HG03039 (cell line): ENCODE data around the gene MED16.

ENCODE experiments used
- ATAC-seq: cut with Tn5 transposase; IDR thresholded peaks from one replicate; pipeline ENCODE4 v1.9.1; 2021; ENCODE audit warnings: mild to moderate bottlenecking, moderate library complexity; ENCODE audit not compliant: unreplicated experiment

The MED16 gene

DNA sequence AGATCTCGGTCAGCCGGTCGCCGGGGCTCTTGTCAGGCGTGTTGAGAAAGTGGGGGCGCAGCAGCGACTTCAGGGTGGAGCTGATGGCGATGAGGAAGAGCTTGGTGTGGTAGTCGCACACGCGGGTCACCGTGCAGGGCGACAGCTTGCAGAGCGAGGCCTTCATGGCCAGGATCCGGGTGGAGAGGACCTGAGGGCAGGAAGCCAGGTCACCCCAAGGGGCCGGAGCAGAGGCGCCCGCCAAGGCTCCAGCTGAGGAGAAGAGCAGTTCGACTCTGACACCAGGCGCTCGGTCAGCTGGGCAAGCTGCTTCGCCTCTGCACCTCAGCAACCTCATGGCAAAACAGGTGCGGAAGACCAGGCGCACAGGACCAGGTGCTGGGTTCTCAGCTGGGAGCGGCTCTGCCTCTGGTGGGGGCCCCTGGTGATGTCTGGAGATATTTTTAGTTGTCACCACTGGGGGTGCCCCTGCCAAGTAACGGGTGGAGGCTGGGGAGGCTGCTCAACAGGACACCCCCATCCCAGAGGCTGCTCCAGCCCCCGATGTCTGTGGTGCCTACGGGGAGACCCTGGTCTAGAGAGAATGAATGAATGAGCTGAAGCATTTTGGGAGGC is 17.6 kb downstream of the MED16 start:
- ATAC-seq: no peak

DNA sequence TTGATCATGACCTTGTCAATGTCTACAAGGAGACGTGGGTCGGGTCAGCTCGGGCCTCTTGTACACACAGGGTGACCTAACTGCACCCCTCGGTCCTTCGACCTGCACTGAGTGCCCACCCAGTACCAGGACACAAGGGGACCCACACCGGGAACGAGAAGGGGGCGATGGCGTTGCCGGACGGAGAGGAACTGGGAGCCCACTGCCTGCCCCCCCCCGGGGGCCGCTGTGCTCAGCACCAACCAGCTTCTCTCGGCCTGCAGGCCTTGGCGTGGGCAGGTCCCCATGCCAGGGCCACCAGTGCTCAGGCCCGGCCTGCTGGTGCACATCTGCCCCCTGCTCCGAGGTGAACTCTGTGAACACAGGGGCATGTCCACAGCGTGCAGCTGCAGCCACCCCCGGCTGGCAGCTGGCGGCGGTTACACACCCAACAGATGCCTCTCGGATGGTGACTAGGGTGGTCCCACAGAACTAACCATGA is 19.4 kb downstream of the MED16 start:
- no peak for ATAC-seq

DNA sequence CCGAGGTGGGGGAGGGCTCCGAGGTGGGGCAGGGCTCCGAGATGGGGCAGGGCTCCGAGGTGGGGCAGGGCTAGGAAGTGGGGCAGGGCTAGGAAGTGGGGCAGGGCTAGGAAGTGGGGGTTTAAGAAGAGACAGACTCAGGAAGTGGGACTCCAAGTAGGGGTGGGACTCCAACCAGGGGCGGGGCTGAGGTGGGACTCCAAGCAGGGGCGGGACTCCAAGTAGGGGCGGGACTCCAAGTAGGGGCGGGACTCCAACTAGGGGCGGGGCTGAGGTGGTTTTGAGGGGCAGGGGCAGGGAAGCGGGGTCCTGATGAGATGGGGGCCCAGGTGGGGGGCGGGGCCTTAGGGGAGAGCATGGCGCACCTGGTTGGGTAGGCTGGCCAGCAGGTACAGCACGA is 19.9 kb downstream of the MED16 start:
- ATAC-seq: no peak

DNA sequence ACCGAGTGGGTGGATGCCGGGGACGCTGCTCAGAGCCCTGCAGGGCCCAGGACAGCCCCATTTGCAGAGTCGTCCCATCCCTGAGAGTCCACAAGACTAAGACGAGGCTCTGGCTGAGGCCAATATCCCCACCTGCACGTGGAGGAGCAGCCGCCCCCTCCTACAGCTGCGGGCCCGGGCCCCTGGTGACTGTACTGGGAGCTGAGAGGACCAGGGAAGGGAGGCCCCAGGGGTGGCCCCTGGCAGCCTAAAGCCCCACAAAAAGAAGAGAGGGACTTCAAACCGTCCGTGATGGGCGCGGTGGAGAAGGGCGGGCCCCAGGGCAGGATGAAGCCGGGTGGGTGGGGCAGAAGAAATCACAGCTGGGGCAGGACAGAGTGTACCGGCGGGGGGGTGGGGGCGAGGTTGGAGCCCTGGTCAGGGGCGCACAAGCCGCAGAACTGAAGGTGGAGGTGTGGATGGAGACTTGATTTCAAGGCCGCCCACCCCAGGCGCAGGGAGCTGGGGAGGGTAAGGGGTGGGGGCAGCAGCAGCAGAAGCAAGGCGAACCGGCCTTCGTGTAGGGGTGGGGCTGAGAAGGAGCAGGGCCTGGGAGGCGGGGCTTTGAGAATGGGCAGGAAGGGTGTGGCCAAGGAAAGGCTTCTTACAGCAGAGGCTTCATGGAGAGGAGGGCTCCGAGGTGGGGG is 20.6 kb downstream of the MED16 start:
- ATAC-seq: no peak

DNA sequence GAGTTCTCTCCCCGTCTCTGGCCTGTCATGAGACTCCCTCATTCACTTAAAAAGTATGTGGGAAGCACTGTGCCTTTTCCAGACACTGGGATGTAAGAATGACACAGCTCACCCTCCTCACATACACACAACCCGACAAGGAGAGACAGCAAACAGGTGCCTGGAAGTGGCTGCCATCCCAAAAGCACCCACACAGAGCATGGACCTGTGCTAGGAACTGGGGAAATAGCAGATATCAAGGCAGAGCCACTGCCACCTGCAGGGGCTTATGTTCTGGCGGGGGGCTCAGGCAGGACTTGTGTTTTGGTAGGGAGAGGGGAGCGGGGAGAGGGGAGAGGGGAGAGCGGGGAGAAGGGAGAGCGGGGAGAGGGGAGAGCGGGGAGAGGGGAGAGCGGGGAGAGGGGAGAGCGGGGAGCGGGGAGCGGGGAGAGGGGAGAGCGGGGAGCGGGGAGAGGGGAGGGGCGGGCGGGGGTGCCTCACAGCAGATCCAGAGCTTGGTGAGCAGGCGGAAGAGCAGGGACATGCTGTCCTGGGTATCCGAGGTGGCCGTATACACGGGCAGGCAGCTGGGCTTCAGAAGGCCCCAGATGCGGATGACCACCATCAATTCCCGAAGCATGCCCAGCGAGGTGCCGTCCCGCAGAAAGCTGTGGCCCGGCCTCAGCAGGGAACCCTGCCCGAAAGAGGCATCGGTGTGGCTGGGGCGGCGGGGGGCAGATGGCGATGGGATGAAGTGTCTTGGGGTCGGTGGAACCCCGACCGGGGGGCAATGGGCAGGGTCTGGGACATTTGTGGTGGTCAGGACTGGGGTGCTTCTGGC is 21.3 kb downstream of the MED16 start:
- no peak for ATAC-seq

DNA sequence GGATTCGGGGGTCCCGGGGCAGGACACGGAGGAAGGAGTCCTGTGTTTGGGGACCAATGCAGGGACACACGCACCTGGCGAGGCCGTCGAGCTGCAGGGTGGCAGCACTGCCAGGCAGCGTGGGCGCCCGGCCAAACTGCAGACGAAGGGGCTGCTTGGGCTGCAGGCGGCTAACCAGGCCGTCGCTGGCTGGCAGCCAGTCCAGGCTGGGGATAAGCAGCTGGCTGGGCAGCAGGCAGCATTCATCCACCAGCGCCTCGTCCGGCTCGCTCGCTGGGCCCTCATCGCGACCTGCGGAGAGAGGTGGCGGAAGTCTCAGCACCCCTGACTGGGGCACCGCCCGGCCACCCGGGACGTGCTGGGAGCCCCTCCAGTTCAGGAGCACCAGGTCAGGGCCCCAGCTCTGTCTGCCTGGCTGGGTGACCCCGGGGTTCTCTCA is 22.0 kb downstream of the MED16 start:
- no peak for ATAC-seq

DNA sequence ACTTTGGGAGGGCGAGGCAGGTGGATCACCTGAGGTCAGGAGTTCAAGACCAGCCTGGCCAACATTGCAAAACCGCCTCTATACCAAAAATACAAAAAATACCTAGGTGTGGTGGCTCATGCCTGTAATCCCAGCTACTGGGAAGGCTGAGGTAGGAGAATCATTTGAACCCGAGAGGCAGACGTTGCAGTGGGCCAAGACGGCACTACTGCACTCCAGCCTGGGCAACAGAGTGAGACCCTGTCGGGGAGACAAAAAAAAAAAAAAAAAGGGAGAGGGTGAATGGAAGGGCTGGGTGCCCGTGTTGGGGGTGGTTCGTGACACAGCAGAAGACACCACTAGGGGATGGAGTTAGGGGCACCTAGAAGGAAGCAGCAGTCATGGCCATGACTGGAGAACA is 22.7 kb downstream of the MED16 start:
- ATAC-seq: no peak

DNA sequence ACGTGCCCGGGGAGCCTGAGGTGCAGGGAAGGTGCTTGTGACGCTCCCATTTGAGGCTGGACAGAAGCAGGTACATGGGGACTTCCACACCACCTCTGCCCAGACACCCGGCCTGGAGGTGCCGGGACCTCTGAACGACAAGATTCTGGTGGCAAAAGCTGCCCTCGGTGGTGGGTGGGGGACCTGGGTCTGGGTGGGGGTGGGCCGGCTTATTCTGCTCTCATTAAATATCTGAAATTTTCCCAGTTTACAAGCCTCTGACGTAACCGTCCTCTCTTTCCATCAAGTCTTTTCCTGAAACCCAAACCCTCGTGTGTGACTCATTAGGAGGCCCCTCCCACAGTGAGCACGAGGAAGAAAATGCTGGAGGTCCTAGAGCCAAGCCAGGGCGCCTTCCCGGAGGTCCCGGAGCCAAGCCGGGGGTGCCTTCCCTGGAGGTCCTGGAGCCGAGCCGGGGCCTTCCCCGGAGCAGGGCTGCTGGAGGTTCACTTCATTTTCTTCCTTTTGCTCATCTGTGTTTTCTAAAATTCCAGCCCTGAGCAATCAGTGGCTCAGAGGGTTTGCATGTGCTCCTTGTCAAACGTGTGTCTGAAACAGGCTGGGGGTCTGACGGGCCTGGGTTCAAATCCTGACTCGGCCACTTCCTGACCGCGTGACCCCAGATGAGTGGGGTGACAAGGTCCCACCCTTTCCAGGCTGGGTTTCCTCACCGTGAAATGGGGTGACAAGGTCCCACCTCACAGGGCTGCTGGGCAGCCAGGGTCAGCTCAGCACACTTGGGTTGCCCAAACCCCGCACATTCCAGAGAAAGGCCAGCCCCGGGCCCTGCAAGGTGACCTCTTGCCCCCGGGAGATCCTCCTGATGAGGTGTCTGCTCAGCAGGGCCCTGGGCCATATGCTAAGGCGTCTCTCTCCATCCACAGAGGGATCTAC is 23.5 kb downstream of the MED16 start:
- ATAC-seq: no peak

DNA sequence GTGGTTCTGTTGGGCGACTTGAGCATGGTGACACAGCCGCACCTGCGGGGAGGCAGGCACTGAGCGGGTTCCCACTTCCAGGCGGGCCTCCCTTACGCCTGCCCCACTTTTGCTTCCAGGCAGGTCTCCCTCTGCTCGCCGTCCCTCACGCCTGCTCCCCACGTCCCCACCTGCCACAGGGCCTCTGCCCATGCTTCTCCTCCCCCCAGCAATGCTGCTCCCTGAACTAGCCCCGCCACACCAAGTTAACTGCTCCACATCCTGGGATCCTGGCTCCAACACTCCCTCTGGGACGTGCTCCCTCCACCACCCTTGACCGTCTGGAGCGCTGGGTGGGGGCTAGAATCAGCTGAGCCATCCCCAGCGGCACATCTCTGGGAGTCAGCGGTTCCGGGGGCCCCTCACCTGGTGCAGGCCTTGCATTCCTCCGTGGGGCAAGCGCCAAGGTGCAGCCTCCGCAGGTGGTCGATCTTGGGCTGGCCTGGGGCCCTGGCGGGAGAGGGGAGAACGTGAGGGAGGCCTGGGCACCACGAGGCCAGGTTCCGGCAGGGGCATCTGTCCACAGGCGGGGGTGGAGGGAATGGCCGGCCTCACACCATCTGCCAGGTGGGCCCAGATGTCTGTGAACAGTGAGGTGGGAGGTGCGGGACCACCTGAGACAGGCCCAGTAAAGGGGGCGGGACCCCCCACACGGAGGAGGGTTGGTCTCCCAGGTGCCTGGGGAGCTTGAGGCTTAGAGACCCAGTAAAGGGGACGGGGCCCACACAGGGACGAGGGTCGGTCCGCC is 24.3 kb downstream of the MED16 start:
- ATAC-seq: no peak

DNA sequence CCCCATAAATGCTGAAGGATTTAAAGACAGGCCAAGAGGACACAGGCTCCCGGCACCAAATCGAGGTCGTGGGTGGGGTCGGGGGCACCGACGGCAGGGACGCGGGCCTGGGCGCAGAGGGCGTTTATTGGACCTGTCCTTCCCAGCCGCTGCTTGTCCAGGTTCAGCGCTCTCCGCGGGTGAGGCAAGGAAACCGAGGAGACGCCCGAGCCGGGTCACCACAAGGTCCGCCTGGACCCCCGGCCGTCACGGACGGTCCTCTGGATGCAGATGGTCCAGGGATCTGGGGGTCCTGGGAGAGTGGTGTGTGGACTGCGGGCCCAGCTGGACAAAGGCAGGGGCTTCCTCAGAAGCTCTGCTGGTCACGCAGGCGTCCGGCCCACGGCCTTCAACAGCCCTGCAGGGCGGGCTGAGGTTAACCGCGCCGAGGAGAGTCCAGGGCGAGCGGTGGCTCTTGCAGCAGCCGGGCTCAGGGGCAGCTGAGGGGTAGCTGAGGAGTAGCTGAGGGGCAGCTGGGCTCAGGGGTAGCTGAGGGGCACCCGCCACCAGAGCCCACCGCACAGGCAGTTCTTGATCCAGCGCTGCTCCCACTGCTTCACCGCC is 25.0 kb downstream of the MED16 start:
- ATAC-seq: no peak

DNA sequence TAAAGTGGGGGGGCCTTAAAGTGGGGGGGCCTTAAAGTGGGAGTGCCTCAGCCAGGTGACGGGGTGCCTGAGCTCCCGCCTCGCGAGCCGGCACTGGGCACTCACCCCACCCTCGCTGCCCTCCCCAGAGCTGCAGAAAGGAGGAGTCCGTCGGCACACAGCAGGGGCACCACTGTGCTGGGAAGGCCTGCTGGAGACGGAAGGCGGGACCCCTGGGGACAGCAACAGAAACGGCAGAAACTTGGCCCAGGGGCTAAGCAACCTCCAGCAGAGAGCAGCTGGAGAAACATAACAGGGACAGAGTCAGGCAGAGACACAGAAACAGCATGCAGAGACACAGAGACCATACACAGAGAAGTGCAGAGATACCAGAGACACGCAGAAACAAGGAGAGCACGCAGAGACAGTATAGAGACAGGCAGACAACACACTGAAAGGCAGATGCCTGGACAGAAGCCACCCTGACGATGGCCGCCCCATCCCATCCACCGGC is 25.6 kb downstream of the MED16 start:
- no peak for ATAC-seq

DNA sequence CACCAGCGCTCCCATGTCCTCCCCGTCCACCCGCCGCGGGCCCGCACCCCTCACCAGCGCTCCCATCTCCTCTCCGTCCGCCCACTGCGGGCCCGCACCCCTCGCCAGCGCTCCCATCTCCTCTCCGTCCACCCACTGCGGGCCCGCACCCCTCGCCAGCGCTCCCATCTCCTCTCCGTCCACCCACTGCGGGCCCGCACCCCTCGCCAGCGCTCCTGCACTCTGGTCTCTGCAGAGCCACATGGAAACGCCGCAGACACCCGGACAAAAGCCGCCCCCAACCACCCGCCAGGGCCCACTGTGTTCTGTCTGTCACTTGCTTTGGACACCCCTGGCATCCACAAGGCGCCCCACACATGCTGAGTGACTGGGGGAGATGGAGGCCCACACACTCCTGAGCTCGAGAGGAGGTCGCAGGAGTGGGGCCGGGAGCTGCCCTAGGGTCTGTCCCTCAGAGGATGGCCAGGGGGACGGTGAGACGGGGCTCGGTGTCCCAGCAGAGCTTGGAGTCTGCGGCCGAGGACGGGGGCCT is 26.2 kb downstream of the MED16 start:
- ATAC-seq: no peak

DNA sequence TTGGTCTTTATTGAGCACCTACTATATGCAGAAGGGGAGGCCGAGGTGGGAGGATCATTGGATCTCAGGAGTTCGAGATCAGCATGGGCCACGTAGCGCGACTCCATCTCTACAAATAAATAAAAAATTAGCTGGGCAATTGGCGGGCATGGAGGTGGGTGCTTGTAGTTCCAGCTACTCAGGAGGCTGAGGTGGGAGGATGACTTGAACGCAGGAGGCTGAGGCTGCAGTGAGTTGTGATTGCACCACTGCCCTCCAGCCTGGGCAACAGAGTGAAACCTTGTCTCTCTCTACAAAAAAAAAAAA is 29.7 kb downstream of the MED16 start:
- ATAC-seq: no peak

DNA sequence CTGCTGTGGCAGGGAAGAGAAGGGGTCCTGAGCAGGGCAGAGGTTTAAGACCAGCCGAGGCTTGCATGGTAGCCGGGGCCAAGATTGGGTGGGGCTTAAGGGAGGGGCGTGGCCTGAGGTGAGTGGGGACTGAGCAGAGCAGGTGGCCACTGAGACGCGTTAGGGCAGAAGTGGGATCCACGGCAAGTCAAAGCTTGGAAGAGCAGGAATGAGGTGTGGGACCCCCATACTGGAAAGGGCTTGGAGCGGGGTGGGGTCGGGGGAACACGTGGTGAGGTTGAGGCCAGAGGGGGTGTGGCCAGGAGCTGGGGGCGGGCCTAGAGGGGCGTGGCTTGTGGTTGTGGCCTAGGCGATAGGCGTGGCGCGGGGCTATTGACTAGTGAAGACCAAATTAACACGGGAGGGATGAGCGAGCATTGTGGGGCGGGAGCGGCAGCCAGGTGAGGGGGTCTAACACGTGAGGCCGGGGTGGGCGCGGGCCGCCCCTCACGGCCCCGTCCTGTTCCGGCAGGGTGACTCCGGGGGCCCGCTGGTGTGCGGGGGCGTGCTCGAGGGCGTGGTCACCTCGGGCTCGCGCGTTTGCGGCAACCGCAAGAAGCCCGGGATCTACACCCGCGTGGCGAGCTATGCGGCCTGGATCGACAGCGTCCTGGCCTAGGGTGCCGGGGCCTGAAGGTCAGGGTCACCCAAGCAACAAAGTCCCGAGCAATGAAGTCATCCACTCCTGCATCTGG is 30.2 kb downstream of the MED16 start:
- no peak for ATAC-seq

DNA sequence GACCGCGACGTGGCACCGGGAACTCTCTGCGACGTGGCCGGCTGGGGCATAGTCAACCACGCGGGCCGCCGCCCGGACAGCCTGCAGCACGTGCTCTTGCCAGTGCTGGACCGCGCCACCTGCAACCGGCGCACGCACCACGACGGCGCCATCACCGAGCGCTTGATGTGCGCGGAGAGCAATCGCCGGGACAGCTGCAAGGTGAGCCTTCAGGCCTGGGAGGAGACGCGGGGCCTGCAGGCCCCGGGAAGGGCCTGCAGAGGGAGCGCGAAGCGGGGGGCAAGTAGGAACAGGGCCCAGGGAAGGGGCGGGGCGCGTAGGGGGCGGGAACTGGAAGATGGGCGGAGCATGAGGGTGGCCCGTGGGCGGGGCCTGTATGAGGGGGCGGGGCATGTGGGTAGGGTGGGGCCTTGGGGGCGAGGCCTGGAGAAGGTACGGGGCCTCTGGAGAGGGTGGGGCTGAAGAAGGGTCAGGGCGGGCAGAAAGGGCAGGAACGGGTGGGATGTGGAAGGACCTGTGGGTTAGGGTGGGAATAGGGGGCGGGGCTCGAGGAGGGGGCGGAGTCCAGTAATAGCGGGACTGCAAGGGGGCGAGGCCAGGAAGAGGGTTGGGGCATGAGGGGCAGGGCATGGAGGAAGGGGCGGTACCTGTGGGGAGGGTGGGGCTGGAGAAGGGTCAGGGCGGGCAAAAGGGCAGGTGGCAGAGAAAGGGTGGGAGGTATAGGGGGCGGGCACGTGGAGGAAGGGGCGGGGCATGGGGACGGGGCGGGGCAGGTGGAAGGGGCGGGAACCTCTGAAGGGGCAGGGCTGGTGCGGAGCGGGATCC is 31.0 kb downstream of the MED16 start:
- no peak for ATAC-seq

DNA sequence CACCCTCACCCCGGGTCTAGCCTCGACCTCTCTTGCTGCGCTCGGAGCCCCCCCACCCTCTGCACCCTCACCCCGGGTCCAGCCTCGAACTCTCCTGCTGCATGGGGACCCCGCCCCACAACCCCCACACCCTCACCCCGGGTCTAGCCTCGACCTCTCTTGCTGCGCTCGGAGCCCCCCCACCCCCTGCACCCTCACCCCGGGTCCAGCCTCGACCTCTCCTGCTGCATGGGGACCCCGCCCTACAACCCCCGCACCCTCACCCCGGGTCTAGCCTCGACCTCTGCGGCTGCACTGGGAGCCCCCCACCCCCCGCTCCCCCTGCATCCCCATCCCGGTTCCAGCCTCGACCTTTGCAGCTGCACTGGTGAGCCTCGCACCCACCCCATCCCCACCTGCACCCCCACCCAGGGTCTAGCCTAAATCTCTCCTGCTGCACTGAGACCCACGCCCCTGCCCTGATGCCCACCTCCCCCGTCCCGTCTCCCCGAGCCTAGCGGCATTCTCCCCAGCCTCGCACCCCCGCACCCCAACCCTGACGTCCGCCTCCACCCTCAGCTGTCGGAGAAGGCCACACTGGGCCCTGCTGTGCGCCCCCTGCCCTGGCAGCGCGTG is 31.7 kb downstream of the MED16 start:
- no peak for ATAC-seq
